Measurements from ENCODE around the gene POLR3H.

Gene POLR3H

GRCh38 chr22:41513391-41513790 lies 30.9 kb downstream of the POLR3H start:
- DNase-seq: no peak

GRCh38 chr22:41512421-41513194 lies 31.7 kb downstream of the POLR3H start:
- DNase-seq: peak; percentile 54

- no peak for DNase-seq
These were observed 32.7 kb downstream of the POLR3H start for GRCh38 chr22:41511521-41511968.

GRCh38 chr22:41508770-41509170 lies 35.5 kb downstream of the POLR3H start:
- no peak for DNase-seq

GRCh38 chr22:41507330-41508063 lies 36.8 kb downstream of the POLR3H start:
- DNase-seq: no peak

- peak; percentile 71 for DNase-seq
These were observed 38.6 kb downstream of the POLR3H start for GRCh38 chr22:41505511-41506220.

GRCh38 chr22:41504816-41505215 lies 39.5 kb downstream of the POLR3H start:
- peak; percentile 63 for DNase-seq

- no peak for DNase-seq
These were observed 39.9 kb downstream of the POLR3H start for GRCh38 chr22:41504397-41504796.

GRCh38 chr22:41501209-41501608 lies 43.1 kb downstream of the POLR3H start:
- peak; percentile 63 for DNase-seq

- DNase-seq: no peak
These were observed 44.0 kb downstream of the POLR3H start for GRCh38 chr22:41500303-41500702.

- DNase-seq: no peak
These were observed 44.5 kb downstream of the POLR3H start for GRCh38 chr22:41499624-41500280.

GRCh38 chr22:41498303-41498835 lies 45.9 kb downstream of the POLR3H start:
- DNase-seq: peak; percentile 24

GRCh38 chr22:41491374-41492100 lies 52.7 kb downstream of the POLR3H start:
- no peak for DNase-seq

GRCh38 chr22:41488596-41489385 lies 55.5 kb downstream of the POLR3H start:
- DNase-seq: no peak

GRCh38 chr22:41488076-41488475 lies 56.2 kb downstream of the POLR3H start:
- peak; percentile 11 for DNase-seq

- no peak for DNase-seq
These were observed 57.0 kb downstream of the POLR3H start for GRCh38 chr22:41487037-41487935.

GRCh38 chr22:41485033-41485432 lies 59.2 kb downstream of the POLR3H start:
- DNase-seq: no peak

GRCh38 chr22:41482319-41482935 lies 61.8 kb downstream of the POLR3H start:
- no peak for DNase-seq

GRCh38 chr22:41481925-41482318 lies 62.3 kb downstream of the POLR3H start:
- no peak for DNase-seq

Measured in hematopoietic multipotent progenitor cell treated with erythropoietin and hydrocortisone succinate and interleukin-3 and kit ligand, for 8 days (in vitro differentiated cells).